ENCODE measurements around the gene BEAN1.
A peak's percentile ranks its signal among the peaks of the same experiment; 100 is the strongest.
"Not testable (repeated sequence)": the region's sequence is repeated elsewhere in the genome, so short reads cannot be mapped to it uniquely, and the experiment has no call there.

Gene BEAN1

GRCh38 chr16:66493490-66494401 lies 66.7 kb downstream of the BEAN1 start:
- Mint-ChIP-seq H3K27ac (no peak overlapping the region), H3K4me3 (no peak overlapping the region), H3K36me3 (peaks cover 0 to 4% of the 10 kb centered on the region in 2 donors), H3K9me3 (peaks cover 0 to 4% of the 10 kb centered on the region in 2 donors), H3K4me1 (peaks cover 15 to 21% of the 10 kb centered on the region in 2 donors), H3K27me3 (peaks cover 13 to 28% of the 10 kb centered on the region in 2 donors)
- DNase-seq (no peak), ATAC-seq (replicated peaks) (no peak)

- H3K4me3 Mint-ChIP-seq = no peak overlapping the region
- peaks cover 15 to 21% of the 10 kb centered on the region in 2 donors for H3K4me1 Mint-ChIP-seq
- no peak for DNase-seq
- H3K9me3 Mint-ChIP-seq = peaks cover 0 to 4% of the 10 kb centered on the region in 2 donors
- H3K27ac Mint-ChIP-seq = no peak overlapping the region
- H3K36me3 Mint-ChIP-seq = peaks cover 0 to 4% of the 10 kb centered on the region in 2 donors
- peaks cover 13 to 28% of the 10 kb centered on the region in 2 donors for H3K27me3 Mint-ChIP-seq
- ATAC-seq (replicated peaks) = no peak
Observed at GRCh38 chr16:66494916-66495315, 67.8 kb downstream of the BEAN1 start.

GRCh38 chr16:66495440-66495839 lies 68.3 kb downstream of the BEAN1 start:
- ATAC-seq (replicated peaks) = no peak
- Mint-ChIP-seq H3K27me3 (peaks cover 11 to 28% of the 10 kb centered on the region in 2 donors), H3K27ac (peak overlapping the region; percentile 51), H3K9me3 (peaks cover 0 to 4% of the 10 kb centered on the region in 2 donors), H3K36me3 (peaks cover 0 to 4% of the 10 kb centered on the region in 2 donors), H3K4me3 (no peak overlapping the region), H3K4me1 (peaks cover 13 to 22% of the 10 kb centered on the region in 2 donors)
- DNase-seq = no peak

- ATAC-seq (replicated peaks); H3K36me3 Mint-ChIP-seq: not testable (repeated sequence)
- H3K27me3 Mint-ChIP-seq = peaks cover 9 to 28% of the 10 kb centered on the region in 2 donors
Observed at GRCh38 chr16:66496226-66496625, 69.1 kb downstream of the BEAN1 start.

GRCh38 chr16:66497921-66498320 lies 70.8 kb downstream of the BEAN1 start:
- H3K27ac Mint-ChIP-seq; DNase-seq; ATAC-seq (replicated peaks); H3K4me3 Mint-ChIP-seq; H3K9me3 Mint-ChIP-seq; H3K4me1 Mint-ChIP-seq; H3K36me3 Mint-ChIP-seq: not testable (repeated sequence)
- H3K27me3 Mint-ChIP-seq = peaks cover 6 to 18% of the 10 kb centered on the region in 2 donors

More at GRCh38 chr16:66496226-66496625, 69.1 kb downstream of the BEAN1 start:
- peaks cover 5 to 14% of the 10 kb centered on the region in 2 donors for H3K4me1 Mint-ChIP-seq
- not testable (repeated sequence) for H3K4me3 Mint-ChIP-seq, DNase-seq, H3K9me3 Mint-ChIP-seq, H3K27ac Mint-ChIP-seq

- H3K27me3 Mint-ChIP-seq; H3K36me3 Mint-ChIP-seq; H3K27ac Mint-ChIP-seq; H3K4me3 Mint-ChIP-seq; H3K4me1 Mint-ChIP-seq; H3K9me3 Mint-ChIP-seq; ATAC-seq (replicated peaks); DNase-seq: not testable (repeated sequence)
Observed at GRCh38 chr16:66501563-66501962, 74.5 kb downstream of the BEAN1 start.

- no peak overlapping the region for H3K4me3 Mint-ChIP-seq
- peaks cover 0 to 4% of the 10 kb centered on the region in 2 donors for H3K4me1 Mint-ChIP-seq
- ATAC-seq (replicated peaks) (no peak), DNase-seq (no peak)
- peaks cover 0 to 3% of the 10 kb centered on the region in 2 donors for H3K9me3 Mint-ChIP-seq
- H3K27ac Mint-ChIP-seq = no peak overlapping the region
- no peaks in the 10 kb centered on the region for H3K36me3 Mint-ChIP-seq
- no peaks in the 10 kb centered on the region for H3K27me3 Mint-ChIP-seq
Observed at GRCh38 chr16:66502020-66502913, 75.2 kb downstream of the BEAN1 start.

- no peaks in the 10 kb centered on the region for H3K9me3 Mint-ChIP-seq
- no peaks in the 10 kb centered on the region for H3K27me3 Mint-ChIP-seq
- peaks cover 5 to 10% of the 10 kb centered on the region in 2 donors for H3K4me1 Mint-ChIP-seq
- H3K4me3 Mint-ChIP-seq = no peak overlapping the region
- H3K27ac Mint-ChIP-seq = no peak overlapping the region
- H3K36me3 Mint-ChIP-seq = no peaks in the 10 kb centered on the region
- no peak for DNase-seq
- no peak for ATAC-seq (replicated peaks)
Observed at GRCh38 chr16:66503030-66503429, 75.9 kb downstream of the BEAN1 start.

GRCh38 chr16:66503612-66504011 lies 76.5 kb downstream of the BEAN1 start:
- Mint-ChIP-seq H3K27me3 (no peaks in the 10 kb centered on the region), H3K4me1 (peaks cover 9 to 15% of the 10 kb centered on the region in 2 donors), H3K27ac (no peak overlapping the region)

GRCh38 chr16:66507731-66508239 lies 80.7 kb downstream of the BEAN1 start:
- H3K36me3 Mint-ChIP-seq = peaks cover 0 to 4% of the 10 kb centered on the region in 2 donors
- H3K27ac Mint-ChIP-seq = no peak overlapping the region
- no peaks in the 10 kb centered on the region for H3K9me3 Mint-ChIP-seq
- peaks cover 0 to 15% of the 10 kb centered on the region in 2 donors for H3K27me3 Mint-ChIP-seq
- peaks cover 19 to 20% of the 10 kb centered on the region in 2 donors for H3K4me1 Mint-ChIP-seq
- DNase-seq (no peak), ATAC-seq (replicated peaks) (peak; percentile 6 to 20)
- H3K4me3 Mint-ChIP-seq = no peak overlapping the region

More at GRCh38 chr16:66503612-66504011, 76.5 kb downstream of the BEAN1 start:
- H3K36me3 Mint-ChIP-seq = no peaks in the 10 kb centered on the region
- ATAC-seq (replicated peaks) = no peak
- DNase-seq = no peak
- no peak overlapping the region for H3K4me3 Mint-ChIP-seq
- H3K9me3 Mint-ChIP-seq = no peaks in the 10 kb centered on the region

- Mint-ChIP-seq H3K4me1 (peaks cover 20% of the 10 kb centered on the region in 2 donors), H3K27me3 (peaks cover 0 to 15% of the 10 kb centered on the region in 2 donors), H3K9me3 (no peaks in the 10 kb centered on the region), H3K36me3 (peaks cover 0 to 8% of the 10 kb centered on the region in 2 donors), H3K4me3 (no peak overlapping the region), H3K27ac (no peak overlapping the region)
- peak; percentile 92 to 95 for ATAC-seq (replicated peaks)
- peak; percentile 44 for DNase-seq
Observed at GRCh38 chr16:66508248-66508913, 81.3 kb downstream of the BEAN1 start.

GRCh38 chr16:66508914-66509496 lies 81.9 kb downstream of the BEAN1 start:
- DNase-seq (no peak), ATAC-seq (replicated peaks) (no peak)
- H3K27ac Mint-ChIP-seq = no peak overlapping the region
- H3K4me1 Mint-ChIP-seq = peaks cover 20% of the 10 kb centered on the region in 2 donors
- peaks cover 0 to 11% of the 10 kb centered on the region in 2 donors for H3K36me3 Mint-ChIP-seq
- no peak overlapping the region for H3K4me3 Mint-ChIP-seq
- peaks cover 0 to 15% of the 10 kb centered on the region in 2 donors for H3K27me3 Mint-ChIP-seq
- H3K9me3 Mint-ChIP-seq = no peaks in the 10 kb centered on the region

GRCh38 chr16:66509576-66509975 lies 82.5 kb downstream of the BEAN1 start:
- Mint-ChIP-seq H3K4me3 (no peak overlapping the region), H3K9me3 (no peaks in the 10 kb centered on the region), H3K27ac (no peak overlapping the region), H3K27me3 (peaks cover 0 to 15% of the 10 kb centered on the region in 2 donors), H3K4me1 (peaks cover 20 to 24% of the 10 kb centered on the region in 2 donors), H3K36me3 (peaks cover 0 to 11% of the 10 kb centered on the region in 2 donors)
- DNase-seq = no peak
- no peak for ATAC-seq (replicated peaks)

Data from stimulated activated naive B cell treated with anti-CD40 and anti-IgM and Interleukin-4, amounts not matched to agents 10 μg/mL and 1 μg/mL and 100 μg/mL, for 72 hours (primary cell).